GM19025 (cell line): Measurements from ENCODE around the gene CCNI.
"Not testable (repeated sequence)": the region's sequence is repeated elsewhere in the genome, so short reads cannot be mapped to it uniquely, and the experiment has no call there.

Experiments used
- ATAC-seq: cut with Tn5 transposase; IDR thresholded peaks from one replicate; pipeline ENCODE4 v1.9.1; 2021; ENCODE audit warnings: mild to moderate bottlenecking, low read depth, moderate library complexity; ENCODE audit not compliant: unreplicated experiment

The CCNI gene

GRCh38 chr4:77075869-77076799 lies at the start of gene CCNI:
CCNI (minus strand) TSS chr4:77075989; CDS start chr4:77066362, 9,627 bp downstream.
- peak; percentile 60 for ATAC-seq

- no peak for ATAC-seq
Observed at GRCh38 chr4:77124576-77124975, 48.8 kb upstream of the CCNI start.

- no peak for ATAC-seq
Observed at GRCh38 chr4:77123411-77123810, 47.6 kb upstream of the CCNI start.

- ATAC-seq, result no peak
Observed at GRCh38 chr4:77122656-77123055, 46.9 kb upstream of the CCNI start.

- no peak for ATAC-seq
Observed at GRCh38 chr4:77121736-77122240, 46.0 kb upstream of the CCNI start.

- no peak for ATAC-seq
Observed at GRCh38 chr4:77120886-77121508, 45.2 kb upstream of the CCNI start.

GRCh38 chr4:77117721-77118120 lies 41.9 kb upstream of the CCNI start:
- no peak for ATAC-seq

GRCh38 chr4:77113069-77113468 lies 37.3 kb upstream of the CCNI start:
- no peak for ATAC-seq

- no peak for ATAC-seq
Observed at GRCh38 chr4:77110730-77111129, 34.9 kb upstream of the CCNI start.

- ATAC-seq, result no peak
Observed at GRCh38 chr4:77104791-77105540, 29.2 kb upstream of the CCNI start.

GRCh38 chr4:77104388-77104787 lies 28.6 kb upstream of the CCNI start:
- no peak for ATAC-seq

- no peak for ATAC-seq
Observed at GRCh38 chr4:77100234-77100633, 24.4 kb upstream of the CCNI start.

GRCh38 chr4:77097611-77098010 lies 21.8 kb upstream of the CCNI start:
- ATAC-seq, result no peak

GRCh38 chr4:77095101-77095821 lies 19.5 kb upstream of the CCNI start:
- ATAC-seq, result peak; percentile 94

- no peak for ATAC-seq
Observed at GRCh38 chr4:77094496-77094895, 18.7 kb upstream of the CCNI start.

GRCh38 chr4:77093401-77093800 lies 17.6 kb upstream of the CCNI start:
- no peak for ATAC-seq

- ATAC-seq, result no peak
Observed at GRCh38 chr4:77092975-77093374, 17.2 kb upstream of the CCNI start.

- no peak for ATAC-seq
Observed at GRCh38 chr4:77089866-77090265, 14.1 kb upstream of the CCNI start.

- ATAC-seq, result not testable (repeated sequence)
Observed at GRCh38 chr4:77087027-77087426, 11.2 kb upstream of the CCNI start.

- no peak for ATAC-seq
Observed at GRCh38 chr4:77084019-77084639, 8.3 kb upstream of the CCNI start.
